ENCODE measurements around the gene INPP5A.
"Not testable (repeated sequence)": the region's sequence is repeated elsewhere in the genome, so short reads cannot be mapped to it uniquely, and the experiment has no call there.

The INPP5A gene

DNA sequence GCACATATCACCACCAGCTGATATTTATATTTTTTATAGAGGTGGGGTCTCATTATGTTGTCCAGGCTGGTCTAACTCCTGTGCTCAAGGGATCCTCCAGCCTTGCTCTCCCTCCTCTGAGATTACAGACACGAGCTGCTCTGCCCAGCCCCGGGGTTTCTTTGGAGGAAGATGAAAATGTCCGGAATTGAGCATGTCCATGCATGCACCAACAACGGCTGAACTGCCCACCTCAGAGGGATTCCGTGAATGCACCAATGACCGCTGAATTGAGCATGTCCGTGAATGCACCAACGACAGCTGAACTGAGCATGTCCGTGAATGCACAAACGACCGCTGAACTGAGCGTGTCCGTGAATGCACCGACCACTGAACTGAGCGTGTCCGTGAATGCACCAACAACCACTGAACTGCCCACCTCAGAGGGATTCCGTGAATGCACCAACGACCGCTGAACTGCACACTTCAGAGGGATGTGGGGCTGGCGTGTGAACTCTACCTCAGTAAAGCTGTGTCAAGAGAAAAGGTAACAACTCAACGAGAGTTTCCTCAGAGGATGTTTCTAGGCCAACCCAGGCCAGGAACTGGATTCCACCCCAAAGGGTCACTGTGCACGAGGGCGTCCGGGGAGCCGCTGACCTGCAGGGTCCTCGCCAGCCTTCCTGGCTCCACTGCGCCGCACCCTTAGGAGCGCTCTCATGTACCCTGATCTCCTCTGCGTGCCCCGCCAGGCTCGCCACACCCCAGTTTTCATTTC is 34.9 kb upstream of the INPP5A start:
- intact Hi-C loops (cut with DNase I) = no loop called here
- DNase-seq = no peak

- no peak for DNase-seq
Measured at GRCh38 chr10:132503581-132504421, 33.8 kb upstream of the INPP5A start.

DNA sequence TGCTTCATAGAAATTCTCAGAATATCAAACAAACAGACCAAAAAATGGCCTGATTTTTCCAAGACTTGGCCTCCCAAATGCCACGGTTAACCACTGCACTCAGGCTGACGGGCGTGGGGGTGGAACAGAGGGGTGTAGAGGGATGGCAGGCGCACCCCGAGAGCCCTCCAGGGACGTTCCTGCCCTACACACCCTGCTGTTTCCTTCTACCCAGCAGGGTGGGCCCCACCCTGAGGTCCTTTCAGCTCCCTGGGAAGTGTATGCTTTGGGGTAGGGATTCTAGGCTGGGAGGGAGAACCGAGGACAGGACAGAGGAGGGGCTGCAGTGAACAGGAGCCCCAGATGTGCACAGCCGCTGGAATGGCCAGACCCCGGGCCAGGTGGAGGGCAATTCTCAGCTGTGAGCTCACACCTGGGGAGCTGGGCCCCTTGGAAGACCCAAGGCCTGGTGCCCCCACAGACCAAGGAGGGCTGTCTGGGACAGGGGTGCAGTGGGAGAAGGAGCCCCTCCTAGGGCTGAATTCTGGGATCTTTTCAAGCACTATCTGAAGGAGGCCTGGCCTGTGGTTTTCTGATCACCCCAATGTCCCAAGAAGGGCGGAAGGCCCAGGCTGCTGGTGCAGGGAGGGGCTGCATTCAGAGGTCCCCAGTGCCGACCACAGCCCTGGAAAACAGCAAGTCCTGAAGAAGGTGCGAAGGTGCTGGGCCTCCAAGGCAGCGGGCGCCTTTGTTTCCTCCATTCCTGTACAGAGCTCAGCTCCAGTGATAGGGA is 32.9 kb upstream of the INPP5A start:
- intact Hi-C loops (cut with DNase I) = no loop called here
- no peak for DNase-seq

More at GRCh38 chr10:132503581-132504421, 33.8 kb upstream of the INPP5A start:
- intact Hi-C loops (cut with DNase I) = no loop called here

- DNase-seq; intact Hi-C loops (cut with DNase I): not testable (repeated sequence)
Measured at GRCh38 chr10:132505546-132505945, 32.0 kb upstream of the INPP5A start.

- intact Hi-C loops (cut with DNase I) = no loop called here
- peak in 14 of 42 donors; percentile 12 to 57 (median 36) for DNase-seq
Measured at GRCh38 chr10:132506711-132507408, 30.7 kb upstream of the INPP5A start.

DNA sequence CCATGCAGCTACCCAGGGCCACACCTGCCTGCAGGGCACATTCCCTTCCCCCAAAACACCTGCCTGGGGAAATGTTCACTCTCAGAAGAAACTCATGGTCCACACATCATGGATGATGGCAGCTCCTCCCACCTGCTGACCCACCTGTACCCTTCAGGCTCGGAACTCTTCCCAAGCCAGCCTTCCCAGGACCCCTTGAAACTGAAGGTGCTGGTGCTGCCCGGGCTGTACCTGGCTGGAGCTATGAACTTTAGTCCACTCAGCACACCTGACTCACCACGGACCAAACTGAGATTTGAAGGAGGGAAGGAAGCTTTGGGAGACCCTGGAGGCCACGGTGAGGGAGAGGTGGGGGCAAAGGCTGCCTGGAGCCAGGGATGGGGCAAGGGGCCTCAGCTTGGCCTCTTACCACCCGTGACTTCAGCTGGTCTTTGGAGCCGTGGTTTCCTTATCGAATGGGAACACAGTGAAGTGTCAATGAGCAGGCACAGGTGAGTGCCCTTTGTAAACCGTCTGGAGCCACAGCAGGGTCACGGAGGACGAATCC is 30.1 kb upstream of the INPP5A start:
- peak in 3 of 42 donors; percentile 3 to 25 (median 23) for DNase-seq
- intact Hi-C loops (cut with DNase I) = no loop called here

DNA sequence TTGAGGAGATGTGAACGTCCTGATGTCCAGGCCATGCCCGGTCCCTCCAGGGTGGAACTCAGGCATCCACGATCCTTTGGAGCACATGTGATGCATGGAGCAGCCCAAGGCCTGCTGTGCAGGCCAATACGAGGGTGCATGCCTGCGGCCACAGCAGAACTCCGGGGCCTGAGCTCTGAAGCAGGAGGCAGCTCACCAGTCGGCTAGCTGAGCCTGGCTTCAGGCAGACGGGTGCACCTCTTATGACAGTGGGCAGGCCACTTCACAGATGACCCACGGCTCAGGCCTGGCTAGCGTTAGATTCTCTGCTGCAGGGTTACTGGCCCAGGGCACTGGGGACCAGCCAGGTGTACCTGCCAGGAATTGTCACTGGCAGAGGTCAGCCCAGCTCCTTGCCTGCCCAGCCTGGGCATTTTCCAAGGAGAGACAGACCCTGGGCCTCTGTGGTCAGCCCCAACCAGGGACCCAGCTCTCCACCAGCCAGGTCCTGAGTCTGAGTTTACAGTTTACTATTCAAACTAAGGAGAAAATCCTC is 29.6 kb upstream of the INPP5A start:
- DNase-seq = peak in 3 of 42 donors; percentile 6 to 27 (median 25)
- intact Hi-C loops (cut with DNase I) = no loop called here

DNA sequence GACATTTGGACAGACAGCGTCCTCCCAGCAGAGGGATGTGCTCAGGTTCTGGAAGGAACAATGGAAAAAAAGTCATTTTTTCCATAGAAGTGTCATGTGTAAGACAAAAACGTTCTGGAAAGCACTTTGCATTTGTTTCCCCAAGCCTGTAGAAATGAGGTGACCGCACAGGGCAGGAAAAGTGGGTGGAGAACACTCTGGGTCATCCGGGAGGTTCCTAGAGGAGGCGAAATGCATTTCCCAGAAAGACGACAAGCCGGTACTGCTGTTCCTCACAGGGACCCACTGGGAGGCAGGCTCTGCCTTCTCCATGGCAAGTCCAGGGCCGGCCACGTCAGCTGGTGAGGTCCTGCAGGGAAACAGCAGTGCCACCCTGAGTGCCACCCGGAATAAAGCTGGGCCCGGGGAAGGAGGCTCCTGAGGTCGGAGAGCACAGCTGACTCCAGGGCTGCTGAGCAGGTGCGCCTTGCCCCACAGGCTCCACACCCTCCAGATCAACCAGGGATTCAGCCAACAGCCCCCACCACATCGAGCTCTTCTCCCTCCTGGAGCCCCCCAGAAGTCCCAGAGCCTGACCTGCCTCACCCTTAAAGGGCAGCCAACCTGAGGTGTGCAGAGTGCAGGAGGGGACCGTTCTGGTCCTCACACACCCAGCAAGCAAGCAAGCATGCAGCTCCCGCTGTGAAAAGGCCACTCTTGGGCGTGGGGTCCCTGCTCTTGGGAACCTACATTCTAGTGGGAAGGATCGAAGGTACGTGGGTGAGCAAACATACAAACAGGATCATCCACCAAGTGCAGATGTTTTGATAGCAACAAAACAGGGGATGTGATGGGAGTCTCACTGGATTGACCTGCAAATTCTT is 28.8 kb upstream of the INPP5A start:
- peak in 24 of 42 donors; percentile 21 to 74 (median 34) for DNase-seq
- intact Hi-C loops (cut with DNase I) = no loop called here

DNA sequence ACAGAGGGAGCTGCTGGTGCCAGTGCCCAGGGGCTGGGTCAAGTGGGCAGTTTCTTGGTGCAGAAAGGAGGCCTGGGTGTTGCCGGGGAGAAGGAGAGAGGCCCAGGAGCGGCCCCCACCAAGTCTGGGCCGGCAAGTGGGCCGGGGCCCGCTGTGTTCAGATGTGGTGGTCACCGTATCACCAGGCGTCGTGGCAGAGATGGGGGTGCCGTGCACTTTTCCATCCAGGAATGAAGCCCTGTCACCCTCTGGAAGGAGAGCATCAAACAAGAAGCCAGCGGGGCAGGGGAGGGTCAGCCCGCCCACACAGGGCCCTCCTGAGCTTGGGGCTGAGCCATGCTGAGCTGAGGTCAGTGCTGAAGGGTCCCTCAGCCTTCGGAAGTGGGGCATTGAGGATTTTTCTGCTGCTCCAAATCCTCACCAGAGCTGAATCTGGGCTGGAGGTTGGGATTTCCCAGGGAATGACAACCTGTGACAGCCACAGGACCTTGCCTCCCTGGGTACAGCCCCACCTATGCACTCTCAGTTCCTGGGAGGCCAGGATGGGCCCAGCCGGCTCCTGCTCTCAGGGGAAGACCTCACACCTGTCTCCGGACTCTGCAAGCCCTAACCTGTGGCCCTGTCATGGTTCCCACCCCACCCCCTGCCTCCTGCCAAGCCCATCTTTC is 27.9 kb upstream of the INPP5A start:
- peak in 3 of 42 donors; percentile 2 to 22 (median 19) for DNase-seq
- intact Hi-C loops (cut with DNase I) = no loop called here

GRCh38 chr10:132510174-132510611 is 27.4 kb upstream of the INPP5A start:
- intact Hi-C loops (cut with DNase I) = no loop called here
- peak in 3 of 42 donors; percentile 1 to 18 (median 15) for DNase-seq

DNA sequence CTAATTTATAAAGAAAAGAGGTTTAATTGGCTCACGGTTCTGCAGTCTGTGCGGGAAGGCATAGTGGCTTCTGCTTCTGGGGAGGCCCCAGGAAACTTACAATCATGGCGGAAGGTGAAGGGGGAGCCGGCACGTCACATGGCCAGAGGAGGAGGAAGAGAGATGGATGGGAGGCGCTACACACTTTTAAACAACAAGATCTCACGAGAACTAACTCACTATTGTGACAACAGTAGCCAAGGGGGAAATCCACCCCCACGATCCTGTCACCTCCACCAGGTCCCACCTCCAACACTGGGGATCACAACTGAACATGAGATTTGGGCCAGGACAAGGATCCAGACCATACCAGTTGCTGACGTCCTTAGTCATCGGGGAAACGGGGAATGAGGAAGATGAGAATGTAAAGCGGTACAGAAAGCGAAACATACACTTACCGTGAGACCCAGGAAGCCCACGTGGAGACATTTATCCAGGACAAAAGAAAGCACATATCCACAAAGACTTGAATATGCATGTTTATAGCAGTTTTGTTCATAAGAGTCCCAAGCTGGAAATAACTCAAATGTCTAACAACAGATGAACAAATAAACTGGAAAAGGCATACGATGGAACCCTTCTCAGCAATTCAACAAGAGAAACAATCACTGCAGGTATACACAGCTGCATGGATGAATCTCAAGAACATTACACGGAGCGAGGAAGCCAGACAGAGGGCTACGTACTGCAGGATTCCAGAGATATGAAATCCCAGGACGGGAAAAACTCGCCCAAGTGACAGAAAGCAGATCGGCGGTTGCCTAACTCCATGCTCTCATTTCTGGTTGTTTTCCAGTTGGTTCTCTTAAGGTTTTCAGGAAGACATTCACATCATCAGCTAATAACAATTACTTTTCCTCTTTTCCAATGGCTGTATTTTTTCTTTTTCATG is 26.2 kb upstream of the INPP5A start:
- DNase-seq = peak in 2 of 42 donors; percentile 3 to 15
- intact Hi-C loops (cut with DNase I) = no loop called here

DNA sequence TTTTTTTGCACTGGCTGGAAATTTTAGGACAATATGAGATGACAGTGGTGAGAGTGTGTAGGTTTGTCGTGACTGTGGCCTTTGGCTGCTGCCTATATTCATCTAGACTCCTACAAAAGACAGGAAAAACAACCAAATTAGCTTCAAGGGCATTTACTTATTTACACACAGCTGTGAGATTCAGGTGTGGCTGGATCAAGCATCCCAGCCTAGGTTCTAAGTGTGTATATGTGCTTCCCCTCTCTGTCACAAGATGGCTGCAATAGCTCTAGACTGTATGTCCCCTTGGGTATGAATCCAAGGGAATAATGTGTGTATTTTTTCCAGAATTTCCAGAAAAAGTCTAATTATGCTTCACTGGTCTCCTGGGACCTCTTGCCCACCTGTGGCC is 25.5 kb upstream of the INPP5A start:
- DNase-seq = no peak
- intact Hi-C loops (cut with DNase I) = no loop called here

DNA sequence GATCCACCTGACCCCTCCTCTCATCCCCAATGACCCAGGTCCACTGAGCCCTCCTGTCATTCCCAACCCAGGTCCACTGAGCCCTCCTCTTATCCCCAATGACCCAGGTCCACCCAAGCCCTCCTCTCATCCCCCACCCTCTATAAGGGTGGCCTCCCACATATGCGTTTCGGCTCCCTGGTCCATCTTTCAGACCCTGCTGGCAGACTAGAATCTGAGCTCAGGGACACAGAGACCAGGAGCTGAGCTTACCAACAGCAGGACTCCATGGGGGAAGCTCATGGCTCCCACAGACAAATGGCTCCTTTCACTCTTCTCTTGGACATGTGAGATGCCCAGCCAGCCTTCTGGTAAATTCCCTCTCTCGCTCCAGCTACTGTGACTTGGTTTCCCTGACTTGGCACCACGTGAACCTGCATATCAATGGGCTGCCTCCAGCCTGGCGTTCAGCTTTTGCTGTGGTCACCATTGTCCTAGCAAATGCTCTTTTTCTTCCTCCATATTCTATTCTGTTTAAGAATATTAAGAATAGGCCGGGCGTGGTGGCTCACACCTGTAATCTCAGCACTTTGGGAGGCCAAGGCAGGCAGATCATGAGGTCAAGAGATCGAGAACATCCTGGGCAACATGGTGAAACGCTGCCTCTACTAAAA is 24.8 kb upstream of the INPP5A start:
- peak in 3 of 42 donors; percentile 5 to 17 (median 13) for DNase-seq
- intact Hi-C loops (cut with DNase I) = no loop called here

- peak in 8 of 42 donors; percentile 1 to 39 (median 8) for DNase-seq
- intact Hi-C loops (cut with DNase I) = no loop called here
Measured at GRCh38 chr10:132514821-132515520, 22.6 kb upstream of the INPP5A start.

All from head of caudate nucleus (tissue), 42 donors.